Sigmoid colon (tissue), 7 donors: ENCODE data around the gene MRPL24. TPM values are rescaled to one million over a fixed set of nuclear protein-coding genes. Genes with fewer than 3 reads are reported as not detected.

Experiments used
- DNase-seq: peaks from one replicate; pipeline ENCODE4 v3.0.0-alpha.2; 2019
- H3K27ac ChIP-seq, 4 donors: fragments of 200-600 bp; sonication (generic); one replicate each; pipeline ENCODE4 v1.5.1; 2016 to 2019; ENCODE audit warnings: mild to moderate bottlenecking in 1 of 4
- H3K27me3 ChIP-seq, 3 donors: fragments of 200-600 bp; sonication (generic); one replicate each; pipeline ENCODE4 v1.5.1; 2019; ENCODE audit warnings: mild to moderate bottlenecking in 1 of 3
- H3K36me3 ChIP-seq, 4 donors: fragments of 200-600 bp; sonication (generic); one replicate each; pipeline ENCODE4 v1.5.1; 2016 to 2019
- H3K4me1 ChIP-seq, 4 donors: fragments of 200-600 bp; sonication (generic); one replicate each; pipeline ENCODE4 v1.5.1; 2017 to 2019
- H3K4me3 ChIP-seq, 4 donors: fragments of 200-600 bp; sonication (generic); one replicate each; pipeline ENCODE4 v1.5.1; 2017 to 2019; ENCODE audit warnings: mild to moderate bottlenecking in 2 of 4, moderate library complexity in 1 of 4
- H3K9me3 ChIP-seq, 4 donors: fragments of 200-600 bp in 3 of 4; sonication (generic) in 3 of 4; one replicate each; pipeline versions ENCODE4 v1.5.1 to v1.6.1; 2013 to 2019
- EP300 ChIP-seq, 4 donors: sonication (generic); formaldehyde crosslinking; IDR thresholded peaks; one replicate each; pipeline ENCODE4 v1.6.1; 2017; ENCODE audit warnings: antibody characterized with exemption in 4 of 4
- POLR2A ChIP-seq, 2 donors: fragments of 450-650 bp; IDR thresholded peaks; one replicate each; pipeline ENCODE4 v1.6.1; 2016; ENCODE audit warnings: antibody characterized with exemption in 2 of 2, mild to moderate bottlenecking in 2 of 2, moderate library complexity in 2 of 2
- POLR2AphosphoS5 ChIP-seq, 4 donors: sonication (generic); formaldehyde crosslinking; IDR thresholded peaks; one replicate each; pipeline ENCODE4 v1.6.1; 2017; ENCODE audit warnings: antibody characterized with exemption in 4 of 4
- WGBS, 2 donors: extraction: QIAGEN DNeasy Blood & Tissue Kit; methylation state at CpG; one replicate each; pipeline ENCODE4 v1.1.7; 2013; 5-methylcytosine and 5-hydroxymethylcytosine counted together
- intact Hi-C: fragments of 100-400 bp; cut with DNase I; formaldehyde crosslinking; loops from one replicate; pipeline ENCODE4 v1.15.1; 2023
- polyA plus RNA-seq, 3 donors: library from polyadenylated mRNA; stranded (reverse); fragments of 200-250 nt; gene quantifications; one replicate each; pipeline ENCODE4 v1.2.3, GENCODE V29; 2013
- total RNA-seq, 4 donors: library from RNA; depleted of rRNA; stranded (reverse); fragments of >200 nt; gene quantifications; one replicate each; pipeline ENCODE4 v1.1.0, GENCODE V29; 2016
- TF ChIP-seq, protein P1 (sequence below), 4 experiments: fragments of 450-650 bp in 3 of 4; fragments of 200-600 bp in 1 of 4; IDR thresholded peaks; one replicate each; pipeline ENCODE4 v1.5.1; 2016 to 2019; ENCODE audit warnings: antibody characterized with exemption in 4 of 4, mild to moderate bottlenecking in 3 of 4, moderate library complexity in 2 of 4
- donor health status: healthy with polysubstance abuse.
- donor health status: Bipolar disorder and iron deficiency.
- donor health status: healthy.

MRPL24 gene
- total and polyA plus RNA-seq, 7 donors = 53.0 to 81.1 (median 68.5) TPM

DNA sequence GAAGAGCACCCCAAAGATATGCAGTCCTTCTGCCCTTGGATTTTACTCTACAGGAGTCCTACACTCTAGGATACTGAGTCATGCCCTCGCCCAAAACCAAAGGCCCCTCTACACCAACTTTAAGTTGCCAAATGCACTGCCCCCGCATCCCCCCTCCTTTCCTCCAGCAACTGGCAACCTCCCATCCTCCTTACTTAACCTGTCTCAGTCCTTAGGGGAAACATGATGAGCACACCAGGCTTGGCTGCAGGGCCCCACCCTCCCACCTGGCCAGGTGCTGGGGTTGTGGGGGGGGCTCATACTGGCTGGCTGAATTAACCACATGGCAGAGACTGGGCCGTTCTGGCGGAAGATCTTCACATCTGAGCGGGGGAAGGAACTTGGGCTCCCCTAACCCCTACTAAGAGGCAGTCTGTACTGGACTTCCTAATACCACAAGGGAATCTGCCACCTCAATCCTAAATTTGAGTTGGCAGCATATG lies 9.3 kb upstream of the MRPL24 start:
- intact Hi-C loops = loop anchor here (2.0 kb wide), 1 partner anchor 17 kb away; the partner anchor contains the start of gene PRCC
- Histone ChIP-seq H3K4me1 (peaks cover 0 to 64% (median 58%) of the 10 kb centered on the region in 4 donors), H3K9me3 (no peaks in the 10 kb centered on the region), H3K27me3 (no peaks in the 10 kb centered on the region), H3K27ac (peak overlapping the region; percentile 96 to 100 (median 98)), H3K36me3 (peaks cover 0 to under 1% (median 0%) of the 10 kb centered on the region in 4 donors), H3K4me3 (peak overlapping the region; percentile 98 to 100 (median 99))
- TF ChIP-seq EP300 (IDR thresholded peaks at IDR 0.05) = no peak
- TF ChIP-seq POLR2AphosphoS5 (IDR thresholded peaks at IDR 0.05) = no peak
- no peak for TF ChIP-seq POLR2A (IDR thresholded peaks at IDR 0.05)
- TF ChIP-seq, protein P1, sequence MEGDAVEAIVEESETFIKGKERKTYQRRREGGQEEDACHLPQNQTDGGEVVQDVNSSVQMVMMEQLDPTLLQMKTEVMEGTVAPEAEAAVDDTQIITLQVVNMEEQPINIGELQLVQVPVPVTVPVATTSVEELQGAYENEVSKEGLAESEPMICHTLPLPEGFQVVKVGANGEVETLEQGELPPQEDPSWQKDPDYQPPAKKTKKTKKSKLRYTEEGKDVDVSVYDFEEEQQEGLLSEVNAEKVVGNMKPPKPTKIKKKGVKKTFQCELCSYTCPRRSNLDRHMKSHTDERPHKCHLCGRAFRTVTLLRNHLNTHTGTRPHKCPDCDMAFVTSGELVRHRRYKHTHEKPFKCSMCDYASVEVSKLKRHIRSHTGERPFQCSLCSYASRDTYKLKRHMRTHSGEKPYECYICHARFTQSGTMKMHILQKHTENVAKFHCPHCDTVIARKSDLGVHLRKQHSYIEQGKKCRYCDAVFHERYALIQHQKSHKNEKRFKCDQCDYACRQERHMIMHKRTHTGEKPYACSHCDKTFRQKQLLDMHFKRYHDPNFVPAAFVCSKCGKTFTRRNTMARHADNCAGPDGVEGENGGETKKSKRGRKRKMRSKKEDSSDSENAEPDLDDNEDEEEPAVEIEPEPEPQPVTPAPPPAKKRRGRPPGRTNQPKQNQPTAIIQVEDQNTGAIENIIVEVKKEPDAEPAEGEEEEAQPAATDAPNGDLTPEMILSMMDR (IDR thresholded peaks at IDR 0.05) = no peak
- no peak for DNase-seq
- 1% methylated on average over 5 of the region's 5 CpGs for WGBS, 2 donors

DNA sequence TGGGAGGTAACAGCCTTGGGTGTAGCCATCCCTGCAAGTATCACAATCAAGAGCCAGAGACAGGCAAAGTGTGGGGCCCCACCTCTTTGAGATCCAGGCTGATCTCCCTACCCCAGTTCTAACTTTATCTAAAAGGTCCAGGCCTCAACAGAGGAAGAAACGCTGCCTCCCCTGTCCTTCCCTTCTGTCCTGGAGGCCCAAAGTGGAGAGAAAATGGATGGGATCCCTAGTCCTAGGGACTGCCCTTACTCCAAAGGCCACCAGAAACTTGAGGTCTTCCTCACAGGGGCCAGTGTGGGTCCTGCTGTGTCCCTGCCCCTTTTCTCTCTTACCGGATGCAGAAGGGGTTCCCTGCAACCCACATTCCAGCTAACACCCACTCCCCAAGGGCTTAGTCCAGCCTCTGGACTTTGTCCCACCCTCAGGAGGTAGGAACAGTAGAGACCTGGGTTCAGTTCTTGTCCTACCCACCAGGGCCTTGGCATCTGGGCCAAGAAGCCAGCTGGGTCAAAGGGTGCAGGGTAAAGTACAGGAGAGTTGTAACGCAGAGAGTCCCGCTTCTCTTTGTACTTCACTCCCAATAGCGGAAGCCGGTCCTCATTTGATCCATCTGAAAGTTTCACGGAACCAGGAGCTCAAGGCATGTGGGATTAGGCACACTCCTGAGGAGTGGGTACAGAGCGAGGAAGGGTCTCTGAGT lies 8.7 kb upstream of the MRPL24 start:
- WGBS, 2 donors = 4 to 28% methylated on average over 8 of the region's 8 CpGs
- H3K4me3 ChIP-seq = peak overlapping the region; percentile 98 to 100 (median 99)
- no peak for DNase-seq
- no peak for TF ChIP-seq POLR2AphosphoS5 (IDR thresholded peaks at IDR 0.05)
- TF ChIP-seq POLR2A (IDR thresholded peaks at IDR 0.05) = no peak
- TF ChIP-seq, protein P1 (IDR thresholded peaks at IDR 0.05) = no peak
- TF ChIP-seq EP300 (IDR thresholded peaks at IDR 0.05) = no peak
- no peaks in the 10 kb centered on the region for H3K27me3 ChIP-seq
- H3K9me3 ChIP-seq = no peaks in the 10 kb centered on the region
- H3K36me3 ChIP-seq = peaks cover 1 to 7% (median 4%) of the 10 kb centered on the region in 4 donors
- H3K27ac ChIP-seq = peak overlapping the region; percentile 96 to 100 (median 98)
- H3K4me1 ChIP-seq = peaks cover 0 to 70% (median 64%) of the 10 kb centered on the region in 4 donors
- intact Hi-C loops = loop anchor here (2.0 kb wide), 1 partner anchor 17 kb away; the partner anchor contains the start of gene PRCC

DNA sequence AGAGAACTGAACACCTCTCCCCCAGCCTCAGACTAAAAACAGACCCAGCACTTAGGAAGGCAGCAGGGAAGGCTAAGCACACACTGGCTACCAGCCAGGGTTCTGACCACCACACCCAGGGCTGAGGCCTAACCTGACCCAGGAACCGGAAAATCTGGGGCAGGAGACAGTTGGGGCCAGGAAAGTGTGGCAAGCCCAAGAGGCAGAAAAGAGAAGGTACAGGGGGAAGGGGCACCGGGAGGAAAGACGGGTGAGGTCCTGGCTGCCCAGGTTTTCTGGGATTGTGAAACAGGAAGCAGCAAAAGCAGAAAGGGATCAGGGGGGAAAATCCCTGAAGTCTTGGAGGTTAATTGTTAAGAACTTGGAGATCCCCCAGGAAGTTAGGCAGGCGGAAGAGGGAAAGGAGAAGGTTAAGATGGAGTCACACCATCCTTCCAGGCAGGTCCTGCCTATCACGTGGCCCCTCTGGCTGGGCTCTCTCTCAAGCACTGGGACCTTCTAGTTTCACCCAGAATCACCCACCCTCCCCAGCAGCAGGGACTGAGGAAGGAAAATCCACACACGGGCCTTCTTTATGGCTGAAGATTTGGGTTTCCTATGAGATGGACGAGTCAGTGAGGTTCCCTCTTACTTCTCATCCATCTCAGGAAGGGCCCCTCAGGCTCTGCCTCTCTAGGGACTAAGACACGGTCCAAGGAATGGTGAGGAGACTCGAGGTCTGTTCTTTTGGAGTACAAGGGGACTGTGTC lies 8.0 kb upstream of the MRPL24 start:
- peak overlapping the region; percentile 96 to 100 (median 98) for H3K27ac ChIP-seq
- peaks cover 0 to 70% (median 64%) of the 10 kb centered on the region in 4 donors for H3K4me1 ChIP-seq
- intact Hi-C loops = no loop called here
- H3K36me3 ChIP-seq = peaks cover 7 to 14% (median 11%) of the 10 kb centered on the region in 4 donors
- H3K27me3 ChIP-seq = no peaks in the 10 kb centered on the region
- peak; percentile 87 for DNase-seq
- 3 to 7% methylated on average over 9 of the region's 9 CpGs for WGBS, 2 donors
- H3K9me3 ChIP-seq = no peaks in the 10 kb centered on the region
- TF ChIP-seq, protein P1 (IDR thresholded peaks at IDR 0.05) = no peak
- peak; percentile 33 to 49 (median 38) for TF ChIP-seq POLR2AphosphoS5 (IDR thresholded peaks at IDR 0.05)
- H3K4me3 ChIP-seq = peak overlapping the region; percentile 98 to 100 (median 99)

- WGBS, 2 donors = 3 to 11% methylated on average over 8 of the region's 8 CpGs
These were observed 7.1 kb upstream of the MRPL24 start for GRCh38 chr1:156747742-156748669.

More at GRCh38 chr1:156747742-156748669, 7.1 kb upstream of the MRPL24 start:
- intact Hi-C loops = no loop called here
- Histone ChIP-seq H3K36me3 (peaks cover 13 to 22% (median 20%) of the 10 kb centered on the region in 4 donors), H3K27ac (peak overlapping the region; percentile 96 to 100 (median 98)), H3K27me3 (no peaks in the 10 kb centered on the region), H3K4me3 (peak overlapping the region; percentile 98 to 100 (median 99)), H3K9me3 (no peaks in the 10 kb centered on the region), H3K4me1 (peaks cover 0 to 66% (median 57%) of the 10 kb centered on the region in 4 donors)
- TF ChIP-seq POLR2A (IDR thresholded peaks at IDR 0.05) (no peak), POLR2AphosphoS5 (IDR thresholded peaks at IDR 0.05) (no peak), EP300 (IDR thresholded peaks at IDR 0.05) (no peak)
- TF ChIP-seq, protein P1 (IDR thresholded peaks at IDR 0.05) = no peak
- no peak for DNase-seq
